Neural progenitor cell (in vitro differentiated cells): ENCODE data around the gene HMCN1.

Source experiments
- EZH2 ChIP-seq: fragments of 200-600 bp; sonication (generic); IDR thresholded peaks from 2 replicates; pipeline ENCODE4 v1.6.1; 2017; ENCODE audit warnings: antibody characterized with exemption, mild to moderate bottlenecking, moderate library complexity
- EZH2phosphoT487 ChIP-seq: fragments of 200-600 bp; sonication (generic); IDR thresholded peaks from 2 replicates; pipeline ENCODE4 v1.6.1; 2017; ENCODE audit warnings: antibody characterized with exemption
- TF ChIP-seq, protein P1 (sequence below): fragments of 200-600 bp; sonication (generic); IDR thresholded peaks from 2 replicates; pipeline ENCODE4 v1.5.1; 2017; ENCODE audit warnings: antibody characterized with exemption, mild to moderate bottlenecking

DNA sequence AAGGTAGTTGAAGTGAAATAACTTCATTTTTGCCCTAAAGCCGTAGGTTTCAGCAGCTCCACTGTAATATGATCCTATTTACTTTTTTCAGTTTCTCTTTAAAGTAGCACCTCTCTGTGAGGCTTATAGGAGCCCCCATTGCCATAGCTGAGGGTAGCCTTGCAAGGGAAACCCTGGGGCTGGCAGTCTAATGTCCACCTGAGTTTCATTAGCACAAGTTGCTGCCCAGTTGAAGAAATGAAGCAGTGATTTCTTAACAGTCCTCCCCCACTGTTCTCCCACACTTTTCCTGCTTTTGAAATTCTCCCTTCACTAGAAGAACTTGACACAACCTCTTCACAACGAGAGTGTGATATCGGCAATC, 1.5 kb downstream of the HMCN1 start:
- TF ChIP-seq, protein P1, sequence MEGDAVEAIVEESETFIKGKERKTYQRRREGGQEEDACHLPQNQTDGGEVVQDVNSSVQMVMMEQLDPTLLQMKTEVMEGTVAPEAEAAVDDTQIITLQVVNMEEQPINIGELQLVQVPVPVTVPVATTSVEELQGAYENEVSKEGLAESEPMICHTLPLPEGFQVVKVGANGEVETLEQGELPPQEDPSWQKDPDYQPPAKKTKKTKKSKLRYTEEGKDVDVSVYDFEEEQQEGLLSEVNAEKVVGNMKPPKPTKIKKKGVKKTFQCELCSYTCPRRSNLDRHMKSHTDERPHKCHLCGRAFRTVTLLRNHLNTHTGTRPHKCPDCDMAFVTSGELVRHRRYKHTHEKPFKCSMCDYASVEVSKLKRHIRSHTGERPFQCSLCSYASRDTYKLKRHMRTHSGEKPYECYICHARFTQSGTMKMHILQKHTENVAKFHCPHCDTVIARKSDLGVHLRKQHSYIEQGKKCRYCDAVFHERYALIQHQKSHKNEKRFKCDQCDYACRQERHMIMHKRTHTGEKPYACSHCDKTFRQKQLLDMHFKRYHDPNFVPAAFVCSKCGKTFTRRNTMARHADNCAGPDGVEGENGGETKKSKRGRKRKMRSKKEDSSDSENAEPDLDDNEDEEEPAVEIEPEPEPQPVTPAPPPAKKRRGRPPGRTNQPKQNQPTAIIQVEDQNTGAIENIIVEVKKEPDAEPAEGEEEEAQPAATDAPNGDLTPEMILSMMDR = no peak
- no peak for TF ChIP-seq EZH2phosphoT487
- TF ChIP-seq EZH2 = no peak
